Gastroesophageal sphincter (tissue), 3 donors: ENCODE measurements around the gene SUGCT.

Experiments used
- CTCF ChIP-seq, 4 experiments: fragments of 200-600 bp in 2 of 4; fragments of 450-650 bp in 2 of 4; sonication (generic) in 1 of 4; IDR thresholded peaks; one replicate each; pipeline ENCODE4 v1.5.1; 2017 to 2019; ENCODE audit warnings: antibody characterized with exemption in 4 of 4, mild to moderate bottlenecking in 2 of 4, moderate library complexity in 2 of 4
- EP300 ChIP-seq: sonication (generic); formaldehyde crosslinking; IDR thresholded peaks from one replicate; pipeline ENCODE4 v1.6.1; 2017; ENCODE audit warnings: antibody characterized with exemption, mild to moderate bottlenecking
- POLR2A ChIP-seq, 2 donors: fragments of 450-650 bp; IDR thresholded peaks; one replicate each; pipeline ENCODE4 v1.6.1; 2017; ENCODE audit warnings: antibody characterized with exemption in 2 of 2, mild to moderate bottlenecking in 2 of 2, moderate library complexity in 1 of 2
- POLR2AphosphoS5 ChIP-seq: sonication (generic); formaldehyde crosslinking; IDR thresholded peaks from one replicate; pipeline ENCODE4 v1.6.1; 2017; ENCODE audit warnings: antibody characterized with exemption

- no peak for TF ChIP-seq CTCF (IDR thresholded peaks at IDR 0.05)
- TF ChIP-seq POLR2AphosphoS5, result no peak
- TF ChIP-seq EP300, result no peak
- no peak for TF ChIP-seq POLR2A (IDR thresholded peaks at IDR 0.05)
Measured at GRCh38 chr7:40850017-40850416, 715.2 kb downstream of the SUGCT start.
